Measurements from ENCODE around the gene HIPK2. TPM values are rescaled to one million over a fixed set of nuclear protein-coding genes. Genes with fewer than 3 reads are reported as not detected.
A peak's percentile ranks its signal among the peaks of the same experiment; 100 is the strongest.

HIPK2 gene
- total RNA-seq, 6 donors from 2014 or later: 38.6 to 59.6 (median 45.9) TPM

DNA sequence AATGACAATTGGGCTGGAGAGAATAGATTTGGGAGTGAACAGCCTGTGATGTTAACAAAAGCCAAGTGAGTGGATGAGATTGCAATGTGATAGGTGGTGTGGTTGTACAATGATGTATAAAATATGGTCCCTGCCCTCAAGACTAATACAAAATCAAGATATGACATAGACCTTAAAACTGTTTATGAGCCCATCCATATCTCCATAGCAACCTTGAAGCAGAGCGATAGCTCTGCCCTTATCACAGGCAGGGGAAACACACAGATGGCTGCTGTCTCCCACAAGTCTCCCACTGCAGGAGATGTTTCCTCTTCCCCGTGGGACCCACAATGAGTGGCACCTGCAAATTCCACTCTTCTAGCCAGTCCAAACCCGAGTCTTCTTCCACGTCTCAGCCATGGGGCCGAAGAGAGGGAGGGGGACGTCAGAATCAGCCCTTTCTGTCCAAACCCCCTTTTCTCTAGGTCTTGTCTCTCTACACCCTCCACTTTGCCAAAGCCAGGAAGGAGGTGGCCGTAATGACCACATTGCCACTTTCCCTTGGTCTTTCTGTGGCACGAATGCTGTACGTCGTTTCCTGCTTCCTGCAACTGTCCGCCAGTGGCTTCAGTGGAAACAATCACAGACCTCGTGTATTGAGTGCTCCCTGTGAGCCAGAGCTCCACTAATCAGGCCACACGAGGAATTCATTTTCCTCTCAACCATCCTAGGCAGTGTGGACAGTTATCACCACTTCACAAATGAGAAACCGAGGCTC lies 43.7 kb upstream of the HIPK2 start:
- ATAC-seq (ENCODE audit: low FRiP score in 2 of 2) (no peak), DNase-seq (no peak)
- TF ChIP-seq POLR2AphosphoS5 (IDR thresholded peaks at IDR 0.05) (no peak), EP300 (IDR thresholded peaks at IDR 0.05) (no peak)
- TF ChIP-seq, protein P1, sequence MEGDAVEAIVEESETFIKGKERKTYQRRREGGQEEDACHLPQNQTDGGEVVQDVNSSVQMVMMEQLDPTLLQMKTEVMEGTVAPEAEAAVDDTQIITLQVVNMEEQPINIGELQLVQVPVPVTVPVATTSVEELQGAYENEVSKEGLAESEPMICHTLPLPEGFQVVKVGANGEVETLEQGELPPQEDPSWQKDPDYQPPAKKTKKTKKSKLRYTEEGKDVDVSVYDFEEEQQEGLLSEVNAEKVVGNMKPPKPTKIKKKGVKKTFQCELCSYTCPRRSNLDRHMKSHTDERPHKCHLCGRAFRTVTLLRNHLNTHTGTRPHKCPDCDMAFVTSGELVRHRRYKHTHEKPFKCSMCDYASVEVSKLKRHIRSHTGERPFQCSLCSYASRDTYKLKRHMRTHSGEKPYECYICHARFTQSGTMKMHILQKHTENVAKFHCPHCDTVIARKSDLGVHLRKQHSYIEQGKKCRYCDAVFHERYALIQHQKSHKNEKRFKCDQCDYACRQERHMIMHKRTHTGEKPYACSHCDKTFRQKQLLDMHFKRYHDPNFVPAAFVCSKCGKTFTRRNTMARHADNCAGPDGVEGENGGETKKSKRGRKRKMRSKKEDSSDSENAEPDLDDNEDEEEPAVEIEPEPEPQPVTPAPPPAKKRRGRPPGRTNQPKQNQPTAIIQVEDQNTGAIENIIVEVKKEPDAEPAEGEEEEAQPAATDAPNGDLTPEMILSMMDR (IDR thresholded peaks at IDR 0.05): no peak
- Histone ChIP-seq H3K4me3 (no peak overlapping the region), H3K27me3 (no peaks in the 10 kb centered on the region), H3K4me1 (no peaks in the 10 kb centered on the region), H3K36me3 (no peaks in the 10 kb centered on the region), H3K9me3 (no peaks in the 10 kb centered on the region), H3K27ac (no peak overlapping the region)
- WGBS, 2 donors: 57 to 60% methylated on average over 13 to 14 of the region's 14 CpGs

DNA sequence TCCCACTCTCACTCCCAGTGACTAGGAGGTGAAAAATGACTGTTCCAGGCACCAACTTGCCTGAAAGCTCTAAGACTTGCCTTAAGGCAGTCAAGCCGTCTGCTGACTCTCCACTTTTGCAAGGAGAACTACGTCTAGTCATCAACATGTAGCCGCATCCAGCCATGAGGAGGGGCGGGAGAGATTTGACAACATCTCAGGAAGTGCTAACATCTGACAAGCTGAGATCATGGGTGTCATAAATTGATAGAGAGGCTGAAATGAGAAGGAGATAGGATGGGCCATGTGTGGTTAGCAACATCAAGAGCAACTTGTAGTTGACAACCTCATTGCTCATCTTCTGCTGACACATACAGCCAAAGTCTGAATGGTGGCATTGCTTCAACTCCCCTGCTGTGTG lies 42.3 kb upstream of the HIPK2 start:
- no peak for ATAC-seq (ENCODE audit: low FRiP score in 2 of 2)

DNA sequence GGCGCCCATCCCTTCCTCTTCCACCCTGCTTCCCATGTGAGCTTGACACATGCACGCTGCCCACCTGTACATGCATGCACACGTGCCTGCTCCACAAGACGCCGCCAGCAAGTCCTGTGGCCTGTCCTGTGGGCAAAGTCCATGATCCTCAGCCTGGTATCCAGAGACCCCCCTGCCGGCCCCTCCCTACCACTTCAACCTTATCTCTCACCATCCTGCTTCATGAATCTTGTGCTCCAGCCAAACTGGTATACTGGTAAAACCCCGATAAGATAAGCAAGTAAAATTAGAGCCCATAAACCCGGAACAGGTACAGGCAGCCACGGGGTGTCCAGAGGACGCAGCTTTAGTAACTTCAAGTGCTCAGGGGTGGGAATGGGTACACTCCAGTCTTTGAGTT lies 39.5 kb upstream of the HIPK2 start:
- TF ChIP-seq EP300 (IDR thresholded peaks at IDR 0.05) (no peak), POLR2A (IDR thresholded peaks at IDR 0.05) (no peak)
- TF ChIP-seq, protein P1 (IDR thresholded peaks at IDR 0.05): no peak
- no peak for ATAC-seq (ENCODE audit: low FRiP score in 2 of 2)
- H3K9me3 ChIP-seq: no peaks in the 10 kb centered on the region
- H3K36me3 ChIP-seq: no peaks in the 10 kb centered on the region
- no peaks in the 10 kb centered on the region for H3K4me1 ChIP-seq
- no peak overlapping the region for H3K4me3 ChIP-seq
- DNase-seq: peak in 1 of 2 donors; percentile 13
- WGBS, 2 donors: 91 to 94% methylated on average over 10 of the region's 10 CpGs
- H3K27ac ChIP-seq: no peak overlapping the region
- H3K27me3 ChIP-seq: no peaks in the 10 kb centered on the region

More for the DNA sequence above, 42.3 kb upstream of the HIPK2 start:
- 68 to 88% methylated on average over 4 of the region's 4 CpGs for WGBS, 2 donors
- no peaks in the 10 kb centered on the region for H3K27me3 ChIP-seq
- H3K4me1 ChIP-seq: no peaks in the 10 kb centered on the region
- TF ChIP-seq EP300 (IDR thresholded peaks at IDR 0.05) (no peak), POLR2A (IDR thresholded peaks at IDR 0.05) (no peak), POLR2AphosphoS5 (IDR thresholded peaks at IDR 0.05) (no peak)
- TF ChIP-seq, protein P1 (IDR thresholded peaks at IDR 0.05): no peak
- DNase-seq: no peak
- H3K4me3 ChIP-seq: no peak overlapping the region
- no peaks in the 10 kb centered on the region for H3K36me3 ChIP-seq
- no peak overlapping the region for H3K27ac ChIP-seq
- H3K9me3 ChIP-seq: no peaks in the 10 kb centered on the region

DNA sequence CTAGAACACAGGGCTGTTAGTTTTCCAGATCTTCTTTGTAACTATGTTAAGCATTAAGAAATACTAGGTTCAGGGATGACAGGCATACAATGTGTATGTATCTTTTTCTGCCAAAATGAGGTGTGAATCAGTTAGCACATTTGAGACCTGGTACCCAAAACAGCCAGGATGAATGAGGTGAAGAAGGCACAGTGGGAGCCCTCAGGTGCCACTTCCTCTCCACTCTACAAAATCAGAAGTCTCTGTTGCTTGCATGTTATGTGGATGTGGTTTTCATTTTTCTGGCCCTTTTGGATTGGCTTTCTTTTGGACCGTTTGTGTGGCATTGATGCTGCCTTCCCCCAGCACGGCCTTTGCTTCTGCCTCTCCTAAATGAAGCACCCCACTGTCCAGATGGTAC lies 35.9 kb upstream of the HIPK2 start:
- Histone ChIP-seq H3K9me3 (no peaks in the 10 kb centered on the region), H3K27ac (no peak overlapping the region), H3K4me1 (no peaks in the 10 kb centered on the region), H3K27me3 (no peaks in the 10 kb centered on the region), H3K36me3 (no peaks in the 10 kb centered on the region), H3K4me3 (no peak overlapping the region)
- DNase-seq (no peak), ATAC-seq (ENCODE audit: low FRiP score in 2 of 2) (no peak)
- 89 to 94% methylated on average over 2 of the region's 2 CpGs for WGBS, 2 donors
- TF ChIP-seq EP300 (IDR thresholded peaks at IDR 0.05) (no peak), POLR2A (IDR thresholded peaks at IDR 0.05) (no peak), POLR2AphosphoS5 (IDR thresholded peaks at IDR 0.05) (no peak)
- TF ChIP-seq, protein P1 (IDR thresholded peaks at IDR 0.05): no peak

DNA sequence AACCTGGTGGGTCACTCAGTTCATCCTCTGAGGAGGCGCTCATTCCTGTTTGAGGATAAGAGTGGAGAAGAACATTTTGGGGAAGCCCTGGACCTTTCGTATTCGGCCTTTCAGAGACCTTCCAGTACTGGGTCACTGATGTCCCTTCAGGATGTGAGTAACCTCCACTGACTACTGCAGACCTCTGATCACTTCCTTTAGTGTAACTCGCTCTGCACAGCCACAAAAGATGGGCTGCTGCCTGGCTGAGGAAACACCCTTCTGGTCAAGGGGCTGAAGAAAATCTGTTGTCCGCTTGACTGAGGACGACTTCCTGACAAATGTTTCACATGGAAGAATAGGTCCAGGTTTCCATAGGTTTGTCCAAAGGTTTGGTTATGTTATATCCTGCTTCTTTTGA lies 35.4 kb upstream of the HIPK2 start:
- Histone ChIP-seq H3K27ac (no peak overlapping the region), H3K4me3 (no peak overlapping the region), H3K27me3 (no peaks in the 10 kb centered on the region), H3K36me3 (no peaks in the 10 kb centered on the region), H3K9me3 (no peaks in the 10 kb centered on the region), H3K4me1 (no peaks in the 10 kb centered on the region)
- no peak for ATAC-seq (ENCODE audit: low FRiP score in 2 of 2)
- 87 to 88% methylated on average over 6 of the region's 6 CpGs for WGBS, 2 donors
- no peak for DNase-seq
- TF ChIP-seq EP300 (IDR thresholded peaks at IDR 0.05) (no peak), POLR2A (IDR thresholded peaks at IDR 0.05) (no peak), POLR2AphosphoS5 (IDR thresholded peaks at IDR 0.05) (no peak)
- TF ChIP-seq, protein P1 (IDR thresholded peaks at IDR 0.05): no peak
